ENCODE results near the gene ACTR1B.

The ACTR1B gene

DNA sequence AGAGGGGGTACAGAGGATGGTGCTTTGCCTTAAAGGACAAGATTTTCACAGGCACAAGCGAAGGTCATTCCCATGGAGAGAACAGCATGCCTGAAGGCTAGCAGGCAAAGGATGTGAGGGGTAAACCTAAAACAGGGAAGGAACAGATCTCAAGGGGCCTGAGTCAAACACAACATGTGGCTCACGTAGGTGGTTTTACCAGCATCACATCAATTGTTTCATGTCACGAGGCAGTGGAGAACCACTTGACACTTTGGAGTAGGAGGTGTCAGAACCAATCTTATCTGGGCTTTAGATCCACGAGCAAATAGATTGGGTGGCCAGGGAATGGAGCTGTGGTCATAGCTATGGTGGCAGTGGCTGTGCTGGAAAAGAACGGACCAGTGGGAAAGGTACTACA lies 9.5 kb downstream of the ACTR1B start:
- in situ Hi-C loops (cut with MboI; ENCODE audit: low pct_unique_long_range_greater_than_20kb, low sequenced_read_pairs, unreplicated experiment): loop anchor here (25.0 kb wide), 1 partner anchor 1592 kb away; no protein-coding TSS in a partner anchor
- no peak for TF ChIP-seq CTCF (IDR thresholded peaks at IDR 0.05; ENCODE audit: extremely low read depth, insufficient read depth, missing control alignments)
- no peak for DNase-seq (ENCODE audit: low spot score)

- no peak for DNase-seq (ENCODE audit: low spot score)
- in situ Hi-C loops (cut with MboI; ENCODE audit: low pct_unique_long_range_greater_than_20kb, low sequenced_read_pairs, unreplicated experiment): loop anchor here (25.0 kb wide), 1 partner anchor 1592 kb away; no protein-coding TSS in a partner anchor
- TF ChIP-seq CTCF (IDR thresholded peaks at IDR 0.05; ENCODE audit: extremely low read depth, insufficient read depth, missing control alignments): no peak
Measured at GRCh38 chr2:97653874-97654273, 10.0 kb downstream of the ACTR1B start.

DNA sequence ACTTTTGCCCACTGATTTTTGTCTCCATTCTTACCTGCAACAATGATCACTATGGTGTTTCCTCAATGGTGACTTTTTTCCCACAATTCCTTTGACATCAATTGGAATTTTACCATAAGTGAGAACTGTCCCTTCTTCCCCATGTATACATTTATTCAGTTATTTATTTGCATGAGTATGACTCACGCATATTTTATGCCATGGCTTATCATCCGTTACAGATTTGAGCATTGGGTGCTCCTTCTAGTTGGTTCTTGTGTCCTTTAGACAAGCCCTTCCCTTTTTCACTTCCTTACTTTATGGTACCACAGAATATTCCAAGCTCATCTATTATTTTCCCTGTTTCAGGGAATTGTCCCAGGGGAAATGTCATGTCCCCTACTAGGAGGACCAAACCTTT lies 10.4 kb downstream of the ACTR1B start:
- in situ Hi-C loops (cut with MboI; ENCODE audit: low pct_unique_long_range_greater_than_20kb, low sequenced_read_pairs, unreplicated experiment): loop anchor here (25.0 kb wide), 1 partner anchor 1591 kb away; no protein-coding TSS in a partner anchor
- TF ChIP-seq CTCF (IDR thresholded peaks at IDR 0.05; ENCODE audit: extremely low read depth, insufficient read depth, missing control alignments): no peak
- peak; percentile 4 for DNase-seq (ENCODE audit: low spot score)

DNA sequence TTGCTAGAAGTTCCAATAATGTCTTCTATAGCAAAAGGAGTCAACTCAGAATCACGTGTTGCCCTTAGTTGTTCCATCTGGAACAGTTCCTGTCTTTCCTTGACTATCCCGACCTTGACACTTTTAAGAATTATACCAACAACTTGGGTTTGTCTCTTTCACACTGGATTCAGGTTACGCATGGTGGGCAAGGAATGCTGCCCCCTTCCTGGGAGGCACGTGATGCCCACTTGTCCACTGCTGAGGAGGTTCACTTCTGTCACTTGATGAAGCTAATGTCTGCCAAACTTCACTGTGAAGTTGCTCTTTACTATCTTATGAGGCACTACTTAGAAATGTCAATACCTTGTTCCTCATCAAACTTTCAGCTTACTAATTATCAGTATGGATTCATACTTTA lies 12.7 kb downstream of the ACTR1B start:
- TF ChIP-seq CTCF (IDR thresholded peaks at IDR 0.05; ENCODE audit: extremely low read depth, insufficient read depth, missing control alignments): no peak
- in situ Hi-C loops (cut with MboI; ENCODE audit: low pct_unique_long_range_greater_than_20kb, low sequenced_read_pairs, unreplicated experiment): loop anchor here (25.0 kb wide), 1 partner anchor 1589 kb away; no protein-coding TSS in a partner anchor
- DNase-seq (ENCODE audit: low spot score): peak; percentile 2

- in situ Hi-C loops (cut with MboI; ENCODE audit: low pct_unique_long_range_greater_than_20kb, low sequenced_read_pairs, unreplicated experiment): no loop called here
- DNase-seq (ENCODE audit: low spot score): no peak
- TF ChIP-seq CTCF (IDR thresholded peaks at IDR 0.05; ENCODE audit: extremely low read depth, insufficient read depth, missing control alignments): no peak
Measured at GRCh38 chr2:97646977-97647376, 16.9 kb downstream of the ACTR1B start.

- peak; percentile 99 for DNase-seq (ENCODE audit: low spot score)
- TF ChIP-seq CTCF (IDR thresholded peaks at IDR 0.05; ENCODE audit: extremely low read depth, insufficient read depth, missing control alignments): no peak
- in situ Hi-C loops (cut with MboI; ENCODE audit: low pct_unique_long_range_greater_than_20kb, low sequenced_read_pairs, unreplicated experiment): no loop called here
Measured at GRCh38 chr2:97645695-97646629, 17.9 kb downstream of the ACTR1B start, which contains the start of gene COX5B. Gene COX5B (plus strand): TSS chr2:97646062. CDS start chr2:97646087, 25 bp downstream.
